IMR-90 (cell line): ENCODE measurements around the gene TFDP2. TPM values are rescaled to one million over a fixed set of nuclear protein-coding genes. Genes with fewer than 3 reads are reported as not detected.

ENCODE experiments used
- ATAC-seq: fragments of 200-7000 bp; cut with Tn5 transposase; 2 replicates; pipeline ENCODE4 v1.9.1; 2020; ENCODE audit warnings: low read depth, mild to moderate bottlenecking, moderate library complexity
- BruUV-seq: library from RNA; stranded (reverse); fragments of 400-500 nt; replicated peaks from 2 replicates; lab custom pipeline; 2021; lab: Mats Ljungman, UMichigan
- CTCF ChIA-PET: fragments of 300-600 bp; formaldehyde crosslinking; extraction: SDS; loops from one replicate; lab custom pipeline; 2021; ENCODE audit warnings: antibody characterized with exemption; lab: Yijun Ruan, JAX
- POLR2A ChIA-PET: fragments of 300-600 bp; sonication (Branson Sonifier 250); formaldehyde crosslinking; loops from one replicate; lab custom pipeline; 2022; ENCODE audit warnings: antibody characterized with exemption; ENCODE audit not compliant: unreplicated experiment; lab: Charles Lee
- DNase-seq: peaks from one replicate; pipeline ENCODE4 v3.0.0; 2013
- H2AFZ ChIP-seq: replicated peaks from 2 replicates; pipeline ENCODE3; 2013; ENCODE audit warnings: low read length, mild to moderate bottlenecking; ENCODE audit not compliant: poor library complexity
- H2AK5ac ChIP-seq: 2 replicates; pipeline ENCODE4 v1.6.1; 2013; ENCODE audit warnings: low read depth, low read length, inconsistent platforms
- H2AK9ac ChIP-seq: replicated peaks from 2 replicates; pipeline ENCODE3; 2013; ENCODE audit warnings: mild to moderate bottlenecking, low read depth, low read length, moderate library complexity; ENCODE audit not compliant: poor library complexity
- H2BK120ac ChIP-seq: 2 replicates; pipeline ENCODE4 v1.6.1; 2013; ENCODE audit warnings: low read depth, low read length, inconsistent platforms
- H2BK15ac ChIP-seq: 3 replicates; pipeline ENCODE4 v1.6.1; 2013; ENCODE audit warnings: low read depth, low read length, inconsistent platforms
- H2BK20ac ChIP-seq: 2 replicates; pipeline ENCODE4 v1.6.1; 2013; ENCODE audit warnings: low read depth, mild to moderate bottlenecking, inconsistent platforms, low read length, moderate library complexity
- H2BK5ac ChIP-seq: 2 replicates; pipeline ENCODE4 v1.6.1; 2013; ENCODE audit warnings: mild to moderate bottlenecking, low read depth, low read length, inconsistent platforms; ENCODE audit not compliant: poor library complexity, severe bottlenecking
- H3K14ac ChIP-seq: replicated peaks from 2 replicates; pipeline ENCODE4 v1.6.1; 2013; ENCODE audit warnings: low read depth, low read length, inconsistent platforms
- H3K18ac ChIP-seq: 2 replicates; pipeline ENCODE4 v1.6.1; 2013; ENCODE audit warnings: low read depth, low read length, control low read depth
- H3K23ac ChIP-seq: 2 replicates; pipeline ENCODE4 v1.6.1; 2013; ENCODE audit warnings: low read depth, low read length, inconsistent platforms
- H3K27ac ChIP-seq: 2 replicates; pipeline ENCODE4 v1.5.1; 2013; ENCODE audit warnings: mild to moderate bottlenecking, control low read depth, low read length; ENCODE audit not compliant: insufficient read depth
- H3K27me3 ChIP-seq: 2 replicates; pipeline ENCODE4 v1.6.1; 2013; ENCODE audit warnings: low read length; ENCODE audit not compliant: control insufficient read depth, insufficient read depth
- H3K36me3 ChIP-seq: 2 replicates; pipeline ENCODE4 v1.6.1; 2013; ENCODE audit warnings: low read length, mixed read lengths; ENCODE audit not compliant: control insufficient read depth, insufficient read depth
- H3K4ac ChIP-seq: 2 replicates; pipeline ENCODE4 v1.6.1; 2013; ENCODE audit warnings: low read depth, low read length, inconsistent platforms
- H3K4me1 ChIP-seq: 2 replicates; pipeline ENCODE4 v1.6.1; 2013; ENCODE audit warnings: low read length, mixed read lengths; ENCODE audit not compliant: control insufficient read depth, insufficient read depth
- H3K4me2 ChIP-seq: 2 replicates; pipeline ENCODE4 v1.6.1; 2013; ENCODE audit warnings: low read depth, mild to moderate bottlenecking, control low read depth, low read length, moderate library complexity
- H3K4me3 ChIP-seq: 2 replicates; pipeline ENCODE4 v1.5.1; 2013; ENCODE audit warnings: low read depth, mild to moderate bottlenecking, control low read depth, low read length, moderate library complexity; ENCODE audit not compliant: insufficient read depth
- H3K56ac ChIP-seq: 2 replicates; pipeline ENCODE4 v1.6.1; 2013; ENCODE audit warnings: low read length, inconsistent platforms; ENCODE audit not compliant: insufficient read depth; ENCODE audit errors: extremely low read depth
- H3K79me1 ChIP-seq, 2 experiments: 2 replicates each; pipeline ENCODE4 v1.6.1; 2013; ENCODE audit warnings: low read length in 2 of 2, inconsistent platforms in 1 of 2, low read depth in 1 of 2
- H3K9ac ChIP-seq: 2 replicates; pipeline ENCODE4 v1.6.1; 2013; ENCODE audit warnings: low read depth, low read length, control low read depth
- H3K9me1 ChIP-seq: 2 replicates; pipeline ENCODE4 v1.6.1; 2013; ENCODE audit warnings: low read length, inconsistent platforms; ENCODE audit not compliant: insufficient read depth
- H3K9me3 ChIP-seq: 2 replicates; pipeline ENCODE4 v1.6.1; 2013; ENCODE audit warnings: low read length; ENCODE audit not compliant: control insufficient read depth, insufficient read depth
- H4K20me1 ChIP-seq: 2 replicates; pipeline ENCODE4 v1.6.1; 2013; ENCODE audit warnings: low read length, inconsistent platforms; ENCODE audit not compliant: insufficient read depth
- H4K5ac ChIP-seq: 2 replicates; pipeline ENCODE4 v1.6.1; 2013; ENCODE audit warnings: mild to moderate bottlenecking, low read depth, low read length, control low read depth
- H4K8ac ChIP-seq, 2 experiments: 2 replicates each; pipeline ENCODE4 v1.6.1; 2013; ENCODE audit warnings: low read depth in 2 of 2, low read length in 2 of 2, control low read depth in 1 of 2, inconsistent platforms in 1 of 2
- H4K91ac ChIP-seq: 2 replicates; pipeline ENCODE4 v1.6.1; 2013; ENCODE audit warnings: low read depth, low read length, inconsistent platforms; ENCODE audit not compliant: insufficient read depth
- CEBPB ChIP-seq: IDR thresholded peaks from 2 replicates; pipeline ENCODE4 v1.6.1; 2012; ENCODE audit warnings: low read depth, low read length, improper control_type of control experiment
- MAFK ChIP-seq: IDR thresholded peaks from 2 replicates; pipeline ENCODE4 v1.6.1; 2012; ENCODE audit warnings: low read depth, low read length, improper control_type of control experiment
- MXI1 ChIP-seq: IDR thresholded peaks from 2 replicates; pipeline ENCODE4 v1.6.1; 2012; ENCODE audit warnings: low read depth, mild to moderate bottlenecking, low read length, moderate library complexity, borderline replicate concordance
- RAD21 ChIP-seq: IDR thresholded peaks from 2 replicates; pipeline ENCODE4 v1.6.1; 2012; ENCODE audit warnings: low read length, improper control_type of control experiment
- RCOR1 ChIP-seq: IDR thresholded peaks from 2 replicates; pipeline ENCODE4 v1.6.1; 2012; ENCODE audit warnings: mild to moderate bottlenecking, low read length, improper control_type of control experiment; ENCODE audit not compliant: insufficient replicate concordance
- RFX5 ChIP-seq: IDR thresholded peaks from 2 replicates; pipeline ENCODE4 v1.8.0; 2012; ENCODE audit warnings: low read depth, mild to moderate bottlenecking, low read length, moderate library complexity
- SMC3 ChIP-seq: fragments of 150-350 bp; IDR thresholded peaks from 2 replicates; pipeline ENCODE4 v1.6.1; 2016; ENCODE audit warnings: low read depth, mild to moderate bottlenecking, antibody characterized with exemption, low read length, moderate library complexity
- WGBS, 2 experiments: methylation state at CpG; one replicate each; pipeline versions ENCODE4 v1.1.5 to v1.1.7; 2013; ENCODE audit warnings: missing lambda C conversion rate in 2 of 2; ENCODE audit not compliant: insufficient read length in 1 of 2; ENCODE audit errors: extremely low coverage in 2 of 2; 5-methylcytosine and 5-hydroxymethylcytosine counted together
- dilution Hi-C: fragments of 300-500 bp; cut with HindIII; formaldehyde crosslinking; loops from one replicate; pipeline ENCODE4 v1.14.3; 2018; ENCODE audit warnings: low sequenced_read_pairs; ENCODE audit not compliant: unreplicated experiment
- in situ Hi-C: fragments of 300-500 bp; cut with MboI; formaldehyde crosslinking; loops from 3 replicates; pipeline ENCODE4 v1.14.3; 2019; ENCODE audit warnings: low sequenced_read_pairs, inconsistent platforms, mixed read lengths
- intact Hi-C: fragments of 100-400 bp; cut with micrococcal nuclease; formaldehyde crosslinking; loops from 2 replicates; pipeline ENCODE4 v1.10.0; 2022
- polyA plus RNA-seq, 3 experiments: library from polyadenylated mRNA; depleted of rRNA; stranded (reverse); fragments of >200 nt; gene quantifications; 2 replicates each; pipeline ENCODE4 v1.2.3, GENCODE V29; 2012; ENCODE audit warnings: low replicate concordance in 1 of 3
- total RNA-seq: library from RNA; depleted of rRNA; stranded (reverse); fragments of >200 nt; gene quantifications from 2 replicates; pipeline ENCODE4 v1.2.3, GENCODE V29; 2012

The TFDP2 gene
- total and polyA plus RNA-seq, 2 of the 4 experiments (the other 2 are of a cell fraction) = 10.7 to 23.7 TPM

DNA sequence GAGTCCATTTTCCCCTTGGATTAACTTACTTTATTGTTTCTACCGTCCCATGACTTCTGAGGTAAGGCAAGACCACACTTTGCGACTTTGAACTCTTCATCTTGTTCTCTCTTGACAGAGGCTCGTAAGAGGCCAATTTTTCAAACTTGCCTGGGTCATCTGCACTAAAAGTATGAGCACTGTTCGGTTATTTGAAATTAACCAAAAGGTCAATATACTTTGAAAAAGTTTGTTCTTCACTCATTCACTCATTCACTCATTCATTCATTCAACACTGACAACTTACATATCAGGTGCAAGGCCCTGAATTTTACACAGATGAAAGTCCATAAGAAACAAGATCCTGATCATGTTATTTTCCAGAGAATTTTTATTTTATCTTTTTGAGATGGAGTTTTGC is 215.0 kb downstream of the TFDP2 start:
- in situ Hi-C loops = no loop called here
- H3K9me1 ChIP-seq = peaks cover 4% of the 10 kb centered on the region; the same call in 1 of the 2 replicates
- no peak overlapping the region for H2BK5ac ChIP-seq
- no peak overlapping the region for H3K4ac ChIP-seq
- H3K4me1 ChIP-seq = no peaks in the 10 kb centered on the region
- no peak overlapping the region for H2BK20ac ChIP-seq
- H2BK15ac ChIP-seq = no peak overlapping the region
- H3K14ac ChIP-seq = no peak overlapping the region
- H3K9me3 ChIP-seq = no peaks in the 10 kb centered on the region
- no peak overlapping the region for H3K18ac ChIP-seq
- TF ChIP-seq MAFK = no peak
- TF ChIP-seq CEBPB = no peak
- TF ChIP-seq RFX5 = no peak
- no peak for TF ChIP-seq RAD21
- no peak for TF ChIP-seq RCOR1
- no peak for TF ChIP-seq MXI1
- TF ChIP-seq SMC3 = no peak
- no peak overlapping the region for H3K27ac ChIP-seq
- no peak for DNase-seq
- H2AFZ ChIP-seq = no peak overlapping the region
- intact Hi-C loops = no loop called here
- no peak overlapping the region for H4K91ac ChIP-seq
- H3K9ac ChIP-seq = no peak overlapping the region
- no peak overlapping the region for H2AK9ac ChIP-seq
- no peaks in the 10 kb centered on the region for H3K36me3 ChIP-seq
- H4K20me1 ChIP-seq = no peaks in the 10 kb centered on the region
- H3K79me1 ChIP-seq = no peaks in the 10 kb centered on the region
- H3K27me3 ChIP-seq = no peaks in the 10 kb centered on the region
- 100% methylated on average over 1 of the region's 4 CpGs; no CpG with 5 or more reads in 1 of the 2 experiments for WGBS, 2 experiments
- no peak overlapping the region for H4K8ac ChIP-seq
- H3K4me2 ChIP-seq = no peak overlapping the region
- BruUV-seq = no TSS peak
- no peak overlapping the region for H3K23ac ChIP-seq
- ChIA-PET CTCF (interaction anchor here (0.7 kb wide), 1 partner anchor 14 kb away, joined by 3 read pairs; no protein-coding TSS in a partner anchor), POLR2A (no interaction called here)
- no peak overlapping the region for H3K56ac ChIP-seq
- ATAC-seq = no peak
- dilution Hi-C loops = no loop called here
- H4K5ac ChIP-seq = no peak overlapping the region
- H2AK5ac ChIP-seq = no peak overlapping the region
- no peak overlapping the region for H2BK120ac ChIP-seq
- H3K4me3 ChIP-seq = no peak overlapping the region
